GM19397 (cell line): ENCODE data around the gene TRIM32.

ENCODE experiments used
- ATAC-seq: cut with Tn5 transposase; IDR thresholded peaks from one replicate; pipeline ENCODE4 v1.9.1; 2021; ENCODE audit warnings: mild to moderate bottlenecking, moderate library complexity; ENCODE audit not compliant: unreplicated experiment

Gene TRIM32

DNA sequence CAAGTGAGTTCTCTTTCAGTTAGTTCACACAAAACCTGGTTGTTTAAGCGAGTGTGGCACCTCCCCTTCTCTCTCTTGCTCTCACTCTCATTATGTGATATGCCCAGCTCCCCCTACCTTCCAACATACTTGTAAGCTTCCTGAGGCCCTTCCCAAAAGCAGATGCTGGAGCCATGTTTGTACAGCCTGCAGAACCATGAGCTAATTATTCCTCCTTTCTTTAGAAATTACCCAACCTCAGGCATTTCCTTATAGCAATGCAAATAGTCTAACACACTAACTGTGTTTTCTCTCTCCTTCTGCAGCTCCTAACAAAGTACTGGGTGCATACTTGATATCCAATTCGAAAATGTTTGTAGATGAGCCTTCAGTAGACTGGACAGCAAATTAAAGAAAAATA, 62.7 kb downstream of the TRIM32 start:
- no peak for ATAC-seq

DNA sequence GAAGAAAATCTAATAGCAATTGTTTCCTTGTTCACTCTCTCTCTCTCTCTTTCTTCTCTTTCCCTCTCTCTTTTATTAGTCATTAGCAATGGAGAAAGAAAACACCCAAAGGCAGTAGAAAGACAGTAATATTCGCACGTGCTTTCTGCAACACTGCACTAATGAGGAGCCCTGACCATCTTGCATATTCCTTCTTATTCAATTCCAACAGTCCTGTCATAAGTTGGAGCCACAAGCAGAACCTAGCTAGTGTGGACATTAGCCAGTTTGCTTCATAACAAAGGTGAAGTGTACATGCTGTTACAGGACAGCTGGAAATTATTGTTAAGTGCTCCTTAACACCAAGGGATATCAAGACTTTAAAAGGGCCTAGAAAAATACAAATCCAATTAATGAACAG, 63.4 kb downstream of the TRIM32 start:
- ATAC-seq, result no peak
